Fibroblast of lung (primary cell): ENCODE results near the gene CHI3L2. TPM values are rescaled to one million over a fixed set of nuclear protein-coding genes. Genes with fewer than 3 reads are reported as not detected.

Experiments used
- DNase-seq, 2 donors: peaks; one replicate each; pipeline versions ENCODE4 v3.0.0 to v3.0.0-alpha.2; 2010; ENCODE audit warnings: low read depth in 2 of 2
- H2AFZ ChIP-seq: 2 replicates; pipeline ENCODE4 v1.5.1; 2012; ENCODE audit warnings: low read length, control low read depth, inconsistent platforms
- H3K27ac ChIP-seq: 2 replicates; pipeline ENCODE4 v1.5.1; 2011; ENCODE audit warnings: low read length, control low read depth; ENCODE audit not compliant: insufficient read depth
- H3K27me3 ChIP-seq: 2 replicates; pipeline ENCODE4 v1.5.1; 2011; ENCODE audit warnings: mild to moderate bottlenecking, low read length; ENCODE audit not compliant: control insufficient read depth, insufficient read depth
- H3K36me3 ChIP-seq: 2 replicates; pipeline ENCODE4 v1.5.1; 2011; ENCODE audit warnings: low read length; ENCODE audit not compliant: control insufficient read depth, insufficient read depth
- H3K4me1 ChIP-seq: 2 replicates; pipeline ENCODE4 v1.5.1; 2011; ENCODE audit warnings: low read length; ENCODE audit not compliant: control insufficient read depth, insufficient read depth; ENCODE audit errors: extremely low read depth
- H3K4me2 ChIP-seq: 2 replicates; pipeline ENCODE4 v1.5.1; 2011; ENCODE audit warnings: low read length, control low read depth; ENCODE audit not compliant: insufficient read depth; ENCODE audit errors: extremely low read depth
- H3K4me3 ChIP-seq, 4 experiments: fragments of 200-600 bp in 1 of 4; sonication (generic) in 1 of 4; replicated peaks in 1 of 4; 2 replicates each; pipeline ENCODE4 v1.5.1; 2011 to 2016; ENCODE audit warnings: low read length in 4 of 4, low read depth in 3 of 4, mild to moderate bottlenecking in 3 of 4, control low read depth in 2 of 4, inconsistent platforms in 1 of 4, mixed read lengths in 1 of 4; ENCODE audit not compliant: insufficient read depth in 1 of 4; ENCODE audit errors: control extremely low read depth in 1 of 4
- H3K79me2 ChIP-seq: 2 replicates; pipeline ENCODE4 v1.5.1; 2012; ENCODE audit warnings: mild to moderate bottlenecking, low read length, inconsistent platforms; ENCODE audit not compliant: control insufficient read depth, insufficient read depth
- H3K9ac ChIP-seq: 2 replicates; pipeline ENCODE4 v1.5.1; 2011; ENCODE audit warnings: mild to moderate bottlenecking, low read length, control low read depth; ENCODE audit not compliant: insufficient read depth
- H3K9me3 ChIP-seq: 2 replicates; pipeline ENCODE4 v1.5.1; 2012; ENCODE audit warnings: low read depth, low read length; ENCODE audit not compliant: control insufficient read depth, insufficient read depth
- H4K20me1 ChIP-seq: 2 replicates; pipeline ENCODE4 v1.5.1; 2011; ENCODE audit warnings: low read length; ENCODE audit not compliant: control insufficient read depth, insufficient read depth; ENCODE audit errors: extremely low read depth
- EZH2 ChIP-seq: IDR thresholded peaks from 2 replicates; pipeline ENCODE4 v1.5.1; 2012; ENCODE audit warnings: low read length, control low read depth, mild to moderate bottlenecking; ENCODE audit errors: missing control alignments
- polyA plus RNA-seq, 2 donors: library from polyadenylated mRNA; depleted of rRNA in 1 of 2; stranded (reverse) in 1 of 2; unstranded in 1 of 2; fragments of >200 nt; gene quantifications; 2 replicates each; pipeline ENCODE4 v1.2.1, GENCODE V29; 2011 to 2012; ENCODE audit warnings: missing spikeins in 1 of 2
- total RNA-seq: library from RNA; depleted of rRNA; stranded (reverse); fragments of >200 nt; gene quantifications from 2 replicates; pipeline ENCODE4 v1.2.1, GENCODE V29; 2014
- TF ChIP-seq, protein P1 (sequence below), 2 donors: IDR thresholded peaks in 1 of 2; conservative IDR thresholded peaks in 1 of 2; 1 replicate in 1 of 2; 2 replicates in 1 of 2; pipeline ENCODE4 v1.5.1; 2011 to 2012; ENCODE audit warnings: low read length in 2 of 2, control low read depth in 1 of 2, inconsistent platforms in 1 of 2, low read depth in 1 of 2, mild to moderate bottlenecking in 1 of 2

CHI3L2 gene
- total and polyA plus RNA-seq, 2 donors (not counting 1 experiment from before 2014, with no cell fraction given) = 1.5 to 3.8 TPM

DNA sequence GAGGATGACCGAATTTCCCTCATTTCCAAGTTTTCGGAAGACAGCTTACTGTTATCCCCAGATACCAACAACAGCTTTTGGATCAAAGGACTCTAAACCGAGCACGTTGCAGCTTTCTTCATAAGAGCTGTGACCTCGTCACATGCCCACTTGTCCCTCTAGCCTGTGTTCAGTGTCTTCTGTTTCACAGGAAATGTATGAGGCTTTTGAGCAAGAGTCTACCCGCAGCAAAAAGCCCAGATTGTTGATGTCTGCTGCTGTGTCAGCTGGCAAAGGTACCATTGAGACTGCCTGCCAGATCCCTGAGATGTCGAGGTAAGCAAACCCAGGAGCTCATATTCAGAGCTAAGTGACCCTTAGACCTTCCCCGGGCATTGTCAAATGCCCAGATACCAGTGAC lies 24.1 kb downstream of the CHI3L2 start:
- TF ChIP-seq, protein P1, sequence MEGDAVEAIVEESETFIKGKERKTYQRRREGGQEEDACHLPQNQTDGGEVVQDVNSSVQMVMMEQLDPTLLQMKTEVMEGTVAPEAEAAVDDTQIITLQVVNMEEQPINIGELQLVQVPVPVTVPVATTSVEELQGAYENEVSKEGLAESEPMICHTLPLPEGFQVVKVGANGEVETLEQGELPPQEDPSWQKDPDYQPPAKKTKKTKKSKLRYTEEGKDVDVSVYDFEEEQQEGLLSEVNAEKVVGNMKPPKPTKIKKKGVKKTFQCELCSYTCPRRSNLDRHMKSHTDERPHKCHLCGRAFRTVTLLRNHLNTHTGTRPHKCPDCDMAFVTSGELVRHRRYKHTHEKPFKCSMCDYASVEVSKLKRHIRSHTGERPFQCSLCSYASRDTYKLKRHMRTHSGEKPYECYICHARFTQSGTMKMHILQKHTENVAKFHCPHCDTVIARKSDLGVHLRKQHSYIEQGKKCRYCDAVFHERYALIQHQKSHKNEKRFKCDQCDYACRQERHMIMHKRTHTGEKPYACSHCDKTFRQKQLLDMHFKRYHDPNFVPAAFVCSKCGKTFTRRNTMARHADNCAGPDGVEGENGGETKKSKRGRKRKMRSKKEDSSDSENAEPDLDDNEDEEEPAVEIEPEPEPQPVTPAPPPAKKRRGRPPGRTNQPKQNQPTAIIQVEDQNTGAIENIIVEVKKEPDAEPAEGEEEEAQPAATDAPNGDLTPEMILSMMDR (conservative IDR thresholded peaks at IDR 0.05 in 1 of 2, IDR thresholded peaks at IDR 0.05 in 1 of 2; ENCODE audit: low read depth in 1 of 2, low read length in 2 of 2) = no peak
- no peak for TF ChIP-seq EZH2
- no peaks in the 10 kb centered on the region for H3K4me1 ChIP-seq

GRCh38 chr1:111252786-111253185 lies 25.3 kb downstream of the CHI3L2 start:
- Histone ChIP-seq H3K36me3 (no peaks in the 10 kb centered on the region), H3K79me2 (no peaks in the 10 kb centered on the region), H3K27me3 (peaks cover 19% of the 10 kb centered on the region), H2AFZ (no peak overlapping the region), H4K20me1 (no peaks in the 10 kb centered on the region), H3K4me3 (no peak overlapping the region), H3K27ac (no peak overlapping the region), H3K4me1 (no peaks in the 10 kb centered on the region), H3K4me2 (no peak overlapping the region), H3K9ac (no peak overlapping the region), H3K9me3 (no peaks in the 10 kb centered on the region)
- DNase-seq = no peak
- TF ChIP-seq, protein P1 (conservative IDR thresholded peaks at IDR 0.05 in 1 of 2, IDR thresholded peaks at IDR 0.05 in 1 of 2; ENCODE audit: low read depth in 1 of 2, low read length in 2 of 2) = no peak

More for the DNA sequence above, 24.1 kb downstream of the CHI3L2 start:
- Histone ChIP-seq H3K27ac (no peak overlapping the region), H4K20me1 (no peaks in the 10 kb centered on the region), H2AFZ (no peak overlapping the region), H3K27me3 (peaks cover 19% of the 10 kb centered on the region), H3K79me2 (no peaks in the 10 kb centered on the region), H3K9ac (no peak overlapping the region), H3K9me3 (no peaks in the 10 kb centered on the region), H3K4me3 (no peak overlapping the region), H3K36me3 (no peaks in the 10 kb centered on the region), H3K4me2 (no peak overlapping the region)
- DNase-seq = no peak

GRCh38 chr1:111253876-111254275 lies 26.4 kb downstream of the CHI3L2 start:
- Histone ChIP-seq H3K4me3 (no peak overlapping the region), H3K27me3 (peaks cover 19% of the 10 kb centered on the region)

More at GRCh38 chr1:111253876-111254275, 26.4 kb downstream of the CHI3L2 start:
- Histone ChIP-seq H3K9me3 (no peaks in the 10 kb centered on the region), H3K79me2 (no peaks in the 10 kb centered on the region), H4K20me1 (no peaks in the 10 kb centered on the region), H3K4me1 (no peaks in the 10 kb centered on the region), H3K36me3 (no peaks in the 10 kb centered on the region), H3K9ac (no peak overlapping the region), H2AFZ (no peak overlapping the region), H3K27ac (no peak overlapping the region), H3K4me2 (no peak overlapping the region)
- no peak for DNase-seq
- TF ChIP-seq, protein P1 (conservative IDR thresholded peaks at IDR 0.05 in 1 of 2, IDR thresholded peaks at IDR 0.05 in 1 of 2; ENCODE audit: low read depth in 1 of 2, low read length in 2 of 2) = no peak
- TF ChIP-seq EZH2 = no peak
